HepG2 (cell line): Measurements from ENCODE around the gene PYCR2. TPM values are rescaled to one million over a fixed set of nuclear protein-coding genes. Genes with fewer than 3 reads are reported as not detected.
A peak's percentile ranks its signal among the peaks of the same experiment; 100 is the strongest.

Source experiments
- AHDC1 ChIP-seq: sonication (generic); formaldehyde crosslinking; IDR thresholded peaks from 2 replicates; pipeline ENCODE4 v1.5.1; 2020; ENCODE audit warnings: mild to moderate bottlenecking, missing genetic modification reagents, borderline replicate concordance
- ATF2 ChIP-seq: sonication (generic); formaldehyde crosslinking; IDR thresholded peaks from 2 replicates; pipeline ENCODE4 v1.4.0; 2020; ENCODE audit warnings: missing genetic modification reagents
- ATRX ChIP-seq: sonication (generic); formaldehyde crosslinking; IDR thresholded peaks from 2 replicates; pipeline ENCODE4 v1.4.0; 2020; ENCODE audit warnings: missing genetic modification reagents, borderline replicate concordance
- FIP1L1 ChIP-seq: fragments of 200-400 bp; formaldehyde crosslinking; IDR thresholded peaks from 2 replicates; pipeline ENCODE4 v1.6.1; 2018; ENCODE audit warnings: low read depth, mild to moderate bottlenecking, low read length, moderate library complexity, borderline replicate concordance; ENCODE audit not compliant: insufficient read depth
- KAT8 ChIP-seq: IDR thresholded peaks from 2 replicates; pipeline ENCODE4 v1.6.1; 2016; ENCODE audit warnings: missing genetic modification reagents, missing compliant biosample characterization
- MNT ChIP-seq: fragments of 450-650 bp; IDR thresholded peaks from 2 replicates; pipeline ENCODE4 v1.6.1; 2016
- NR1H2 ChIP-seq: sonication (generic); formaldehyde crosslinking; IDR thresholded peaks from 2 replicates; pipeline ENCODE4 v1.8.1; 2022; ENCODE audit warnings: low read depth, missing genetic modification reagents, borderline replicate concordance
- TGIF2 ChIP-seq: IDR thresholded peaks from 2 replicates; pipeline ENCODE4 v1.6.1; 2016; ENCODE audit warnings: control low read depth, missing compliant biosample characterization
- THRA ChIP-seq: sonication (generic); formaldehyde crosslinking; IDR thresholded peaks from 2 replicates; pipeline ENCODE4 v1.4.0; 2020; ENCODE audit warnings: missing genetic modification reagents, borderline replicate concordance
- ZFP90 ChIP-seq: sonication (generic); formaldehyde crosslinking; IDR thresholded peaks from 2 replicates; pipeline ENCODE4 v1.8.0; 2022; ENCODE audit warnings: missing genetic modification reagents, mild to moderate bottlenecking, inconsistent platforms, borderline replicate concordance
- ZMYM3 ChIP-seq: sonication (generic); formaldehyde crosslinking; IDR thresholded peaks from 2 replicates; pipeline ENCODE4 v1.5.1; 2020; ENCODE audit warnings: mild to moderate bottlenecking, missing genetic modification reagents
- ZNF160 ChIP-seq: sonication (generic); formaldehyde crosslinking; IDR thresholded peaks from 2 replicates; pipeline ENCODE4 v1.8.0; 2022; ENCODE audit warnings: mild to moderate bottlenecking, inconsistent platforms, missing genetic modification reagents
- ZNF335 ChIP-seq: sonication (generic); formaldehyde crosslinking; IDR thresholded peaks from 2 replicates; pipeline ENCODE4 v1.4.0; 2020; ENCODE audit warnings: missing genetic modification reagents
- ZNF383 ChIP-seq: sonication (generic); formaldehyde crosslinking; IDR thresholded peaks from 2 replicates; pipeline ENCODE4 v1.4.0; 2020; ENCODE audit warnings: missing genetic modification reagents, mild to moderate bottlenecking, borderline replicate concordance
- ZNF484 ChIP-seq: sonication (generic); formaldehyde crosslinking; IDR thresholded peaks from 2 replicates; pipeline ENCODE4 v1.5.1; 2020; ENCODE audit warnings: mild to moderate bottlenecking, low read depth, missing genetic modification reagents, borderline replicate concordance
- ZNF558 ChIP-seq: sonication (generic); formaldehyde crosslinking; IDR thresholded peaks from 2 replicates; pipeline ENCODE4 v1.9.0; 2022; ENCODE audit warnings: mild to moderate bottlenecking, missing genetic modification reagents, borderline replicate concordance
- ZNF775 ChIP-seq: sonication (generic); formaldehyde crosslinking; IDR thresholded peaks from 2 replicates; pipeline ENCODE4 v1.4.0; 2020; ENCODE audit warnings: missing genetic modification reagents, mild to moderate bottlenecking, moderate library complexity, borderline replicate concordance
- ZNF878 ChIP-seq: sonication (generic); formaldehyde crosslinking; IDR thresholded peaks from 2 replicates; pipeline ENCODE4 v1.8.1; 2023; ENCODE audit warnings: mild to moderate bottlenecking, missing genetic modification reagents, moderate library complexity
- ZSCAN30 ChIP-seq: sonication (generic); formaldehyde crosslinking; IDR thresholded peaks from 2 replicates; pipeline ENCODE4 v1.5.0; 2020; ENCODE audit warnings: mild to moderate bottlenecking, missing genetic modification reagents
- polyA plus RNA-seq, 8 experiments: library from polyadenylated mRNA; depleted of rRNA in 3 of 8; stranded (reverse) in 7 of 8; unstranded in 1 of 8; fragments of >200 nt; fragmentation: Illumina TruSeq in 4 of 8; extraction: Trizol in 4 of 8; gene quantifications; 2 replicates each; pipeline versions ENCODE4 v1.2.1 to v1.2.3, GENCODE V29; 2011 to 2016; ENCODE audit warnings: low read depth in 4 of 8, missing spikeins in 1 of 8, mixed read lengths in 1 of 8; ENCODE audit not compliant: insufficient read depth in 1 of 8
- total RNA-seq, 5 experiments: library from RNA; depleted of rRNA; stranded (reverse); fragments of >200 nt; fragmentation: Illumina TruSeq; extraction: Trizol; gene quantifications; 2 replicates each; pipeline ENCODE4 v1.2.3, GENCODE V29; 2016; ENCODE audit warnings: low read depth in 1 of 5

Gene PYCR2
- total and polyA plus RNA-seq, 2 of the 13 experiments (the other 11 are each of a cell fraction or from before 2014, with no cell fraction given) = 47.2 to 47.8 TPM

DNA sequence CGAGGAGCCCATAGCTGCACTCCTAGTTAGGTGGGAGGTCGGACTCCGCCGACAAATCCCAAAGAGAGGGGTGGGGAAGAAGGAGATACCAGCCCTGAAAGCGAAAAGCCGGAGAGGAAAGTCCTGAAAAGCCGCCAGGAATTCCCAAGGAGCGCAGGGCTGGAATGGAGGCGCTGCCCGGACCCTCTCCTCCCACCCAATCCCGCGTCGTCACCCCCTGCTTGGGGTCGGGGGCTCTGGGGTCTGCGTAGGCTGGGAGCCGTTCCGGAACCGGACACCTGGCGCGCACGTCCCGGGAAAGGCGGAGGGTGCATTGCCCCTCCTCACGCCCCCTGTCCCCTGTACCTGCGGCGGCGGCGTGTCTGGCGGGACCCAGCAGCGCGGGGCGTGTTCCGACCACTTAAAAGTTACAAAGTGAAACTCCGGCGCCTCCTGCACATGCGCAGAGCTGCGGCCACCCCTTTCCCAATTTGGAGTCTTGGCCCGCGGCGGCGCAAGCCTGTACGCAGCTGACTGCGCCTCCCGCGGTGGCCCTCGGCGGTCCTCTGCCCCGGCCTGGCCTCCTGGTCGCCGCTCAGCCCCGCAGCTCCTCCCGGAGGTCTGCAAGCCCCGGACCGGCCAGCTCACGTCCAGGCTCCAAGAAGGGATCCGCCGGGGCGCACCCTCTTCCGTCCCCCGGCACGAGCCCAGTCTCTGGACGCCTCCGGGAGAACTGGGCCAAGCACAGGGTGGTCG lies 41.9 kb downstream of the PYCR2 start, which contains the start of gene TMEM63A (continued):
- TF ChIP-seq ZNF484 (CRISPR knock-in tag) = no peak
- TF ChIP-seq FIP1L1 = no peak
- no peak; the same call in 1 of the 2 replicates for TF ChIP-seq KAT8 (CRISPR knock-in tag)
- TF ChIP-seq ZFP90 (CRISPR knock-in tag) = peak; percentile 73; the same call in 1 of the 2 replicates
- TF ChIP-seq ATRX (CRISPR knock-in tag) = no peak
- no peak for TF ChIP-seq ZSCAN30 (CRISPR knock-in tag)
- no peak for TF ChIP-seq MNT
- no peak for TF ChIP-seq ZNF335 (CRISPR knock-in tag)
- no peak for TF ChIP-seq ZNF775 (CRISPR knock-in tag)
- TF ChIP-seq THRA (CRISPR knock-in tag) = no peak
- TF ChIP-seq ZMYM3 (CRISPR knock-in tag) = peak; percentile 14; the same call in 1 of the 2 replicates
- peak; percentile 83; the same call in 1 of the 2 replicates for TF ChIP-seq ZNF558
- no peak for TF ChIP-seq AHDC1 (CRISPR knock-in tag)
- peak; percentile 46; the same call in 1 of the 2 replicates for TF ChIP-seq ATF2 (CRISPR knock-in tag)
- TF ChIP-seq ZNF160 (CRISPR knock-in tag) = 0 out of 2 replicates have a peak, but pooled peaks have one; percentile 32
- TF ChIP-seq ZNF878 = no peak; the same call in 1 of the 2 replicates
- no peak for TF ChIP-seq NR1H2 (CRISPR knock-in tag)
- TF ChIP-seq TGIF2 (CRISPR knock-in tag) = peak; percentile 18; the same call in 1 of the 2 replicates
- TF ChIP-seq ZNF383 (CRISPR knock-in tag) = no peak; the same call in 1 of the 2 replicates
